ENCODE results near the gene PTGER4.

- TF ChIP-seq, protein P1, sequence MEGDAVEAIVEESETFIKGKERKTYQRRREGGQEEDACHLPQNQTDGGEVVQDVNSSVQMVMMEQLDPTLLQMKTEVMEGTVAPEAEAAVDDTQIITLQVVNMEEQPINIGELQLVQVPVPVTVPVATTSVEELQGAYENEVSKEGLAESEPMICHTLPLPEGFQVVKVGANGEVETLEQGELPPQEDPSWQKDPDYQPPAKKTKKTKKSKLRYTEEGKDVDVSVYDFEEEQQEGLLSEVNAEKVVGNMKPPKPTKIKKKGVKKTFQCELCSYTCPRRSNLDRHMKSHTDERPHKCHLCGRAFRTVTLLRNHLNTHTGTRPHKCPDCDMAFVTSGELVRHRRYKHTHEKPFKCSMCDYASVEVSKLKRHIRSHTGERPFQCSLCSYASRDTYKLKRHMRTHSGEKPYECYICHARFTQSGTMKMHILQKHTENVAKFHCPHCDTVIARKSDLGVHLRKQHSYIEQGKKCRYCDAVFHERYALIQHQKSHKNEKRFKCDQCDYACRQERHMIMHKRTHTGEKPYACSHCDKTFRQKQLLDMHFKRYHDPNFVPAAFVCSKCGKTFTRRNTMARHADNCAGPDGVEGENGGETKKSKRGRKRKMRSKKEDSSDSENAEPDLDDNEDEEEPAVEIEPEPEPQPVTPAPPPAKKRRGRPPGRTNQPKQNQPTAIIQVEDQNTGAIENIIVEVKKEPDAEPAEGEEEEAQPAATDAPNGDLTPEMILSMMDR (IDR thresholded peaks at IDR 0.05; ENCODE audit: low read depth, low read length, poor library complexity, severe bottlenecking): no peak
- TF ChIP-seq EZH2phosphoT487 (IDR thresholded peaks at IDR 0.05; ENCODE audit: borderline replicate concordance, low read length): no peak
Observed at GRCh38 chr5:40678026-40678425, 1.7 kb upstream of the PTGER4 start.
